GM23338 (cell line): ENCODE measurements around the gene ZNF644. TPM values are rescaled to one million over a fixed set of nuclear protein-coding genes. Genes with fewer than 3 reads are reported as not detected.

ENCODE experiments used
- ATAC-seq: fragments of 200-7000 bp; cut with Tn5 transposase; 3 replicates; pipeline ENCODE4 v1.9.1; 2020
- DNase-seq: peaks from one replicate; pipeline ENCODE4 v3.0.0-alpha.2; 2015; ENCODE audit warnings: low spot score
- H2AFZ ChIP-seq: fragments of 200-600 bp; sonication (generic); 2 replicates; pipeline ENCODE4 v1.8.0; 2016; ENCODE audit warnings: antibody characterized with exemption, mild to moderate bottlenecking, moderate library complexity
- H3F3A ChIP-seq: fragments of 200-600 bp; sonication (generic); replicated peaks from 2 replicates; pipeline ENCODE4 v1.8.0; 2017; ENCODE audit warnings: antibody characterized with exemption, mixed run types, low read depth
- H3K27ac ChIP-seq: fragments of 200-600 bp; sonication (generic); 2 replicates; pipeline ENCODE4 v1.6.1; 2016; ENCODE audit warnings: low read depth
- H3K27me3 ChIP-seq: fragments of 200-600 bp; sonication (generic); 2 replicates; pipeline ENCODE4 v1.8.0; 2016; ENCODE audit warnings: mild to moderate bottlenecking, mixed run types, moderate library complexity; ENCODE audit not compliant: insufficient read depth
- H3K36me3 ChIP-seq: fragments of 200-600 bp; sonication (generic); 2 replicates; pipeline ENCODE4 v1.8.0; 2016; ENCODE audit warnings: mild to moderate bottlenecking; ENCODE audit not compliant: insufficient read depth
- H3K4me1 ChIP-seq: fragments of 200-600 bp; sonication (generic); 2 replicates; pipeline ENCODE4 v1.8.0; 2016; ENCODE audit warnings: mild to moderate bottlenecking, moderate library complexity; ENCODE audit not compliant: insufficient read depth
- H3K4me2 ChIP-seq: fragments of 200-600 bp; sonication (generic); 2 replicates; pipeline ENCODE4 v1.7.1; 2017; ENCODE audit warnings: mixed run types
- H3K4me3 ChIP-seq: fragments of 200-600 bp; sonication (generic); 2 replicates; pipeline ENCODE4 v1.6.1; 2016; ENCODE audit warnings: mixed run types
- H3K79me2 ChIP-seq: fragments of 200-600 bp; sonication (generic); replicated peaks from 2 replicates; pipeline ENCODE4 v1.8.0; 2017; ENCODE audit warnings: mild to moderate bottlenecking; ENCODE audit not compliant: insufficient read depth
- H3K9me2 ChIP-seq: fragments of 200-600 bp; sonication (generic); 2 replicates; pipeline ENCODE4 v1.8.0; 2017; ENCODE audit not compliant: insufficient read depth
- H4K20me1 ChIP-seq: fragments of 200-600 bp; sonication (generic); replicated peaks from 2 replicates; pipeline ENCODE4 v1.8.0; 2017; ENCODE audit warnings: mild to moderate bottlenecking; ENCODE audit not compliant: insufficient read depth
- H3K27ac Mint-ChIP-seq: 2 replicates; pipeline ENCODE4 v1.8.0; 2020; ENCODE audit warnings: inconsistent platforms, mild to moderate bottlenecking, moderate library complexity, mixed read lengths
- H3K27me3 Mint-ChIP-seq: 3 replicates; pipeline ENCODE4 v1.8.0; 2022; ENCODE audit warnings: low read depth, mild to moderate bottlenecking, moderate library complexity, mixed read lengths, inconsistent platforms; ENCODE audit not compliant: insufficient read depth, poor library complexity
- H3K36me3 Mint-ChIP-seq: 3 replicates; pipeline ENCODE4 v1.8.0; 2021; ENCODE audit warnings: low read depth, mild to moderate bottlenecking, inconsistent platforms, moderate library complexity, mixed read lengths
- H3K4me1 Mint-ChIP-seq: 3 replicates; pipeline ENCODE4 v1.8.0; 2020; ENCODE audit warnings: mild to moderate bottlenecking, inconsistent platforms, mixed read lengths
- H3K4me3 Mint-ChIP-seq: 3 replicates; pipeline ENCODE4 v1.8.0; 2021; ENCODE audit warnings: moderate library complexity, mild to moderate bottlenecking, inconsistent platforms, mixed read lengths
- H3K9me3 Mint-ChIP-seq: 3 replicates; pipeline ENCODE4 v1.8.0; 2020; ENCODE audit warnings: moderate library complexity, mild to moderate bottlenecking, inconsistent platforms, mixed read lengths
- CREB1 ChIP-seq: fragments of 250-450 bp; sonication (Bioruptor Pico); IDR thresholded peaks from 2 replicates; pipeline ENCODE4 v1.5.0; 2020; ENCODE audit warnings: low read depth, mild to moderate bottlenecking, moderate library complexity
- ETS1 ChIP-seq: IDR thresholded peaks from 2 replicates; pipeline ENCODE4 v1.6.1; 2016; ENCODE audit warnings: antibody characterized with exemption
- EZH2 ChIP-seq: fragments of 200-600 bp; sonication (generic); IDR thresholded peaks from one replicate; pipeline ENCODE4 v1.8.0; 2017; ENCODE audit warnings: antibody characterized with exemption, mild to moderate bottlenecking, low read depth; ENCODE audit not compliant: unreplicated experiment
- EZH2phosphoT487 ChIP-seq: fragments of 200-600 bp; sonication (generic); IDR thresholded peaks from one replicate; pipeline ENCODE4 v1.8.1; 2018; ENCODE audit warnings: antibody characterized with exemption; ENCODE audit not compliant: unreplicated experiment
- JUNB ChIP-seq: IDR thresholded peaks from one replicate; pipeline ENCODE4 v1.6.1; 2016; ENCODE audit warnings: antibody characterized with exemption; ENCODE audit not compliant: unreplicated experiment
- NANOG ChIP-seq: IDR thresholded peaks from 2 replicates; pipeline ENCODE4 v1.6.1; 2016; ENCODE audit warnings: antibody characterized with exemption, borderline replicate concordance
- POLR2AphosphoS5 ChIP-seq: IDR thresholded peaks from 2 replicates; pipeline ENCODE4 v1.6.1; 2016; ENCODE audit warnings: antibody characterized with exemption, low read depth
- STAT1 ChIP-seq: IDR thresholded peaks from one replicate; pipeline ENCODE4 v1.6.1; 2016; ENCODE audit warnings: antibody characterized with exemption; ENCODE audit not compliant: unreplicated experiment
- ZNF114 ChIP-seq: fragments of 250-450 bp; sonication (Bioruptor Pico); IDR thresholded peaks from 2 replicates; pipeline ENCODE4 v1.5.0; 2020; ENCODE audit warnings: mild to moderate bottlenecking, moderate library complexity
- ZNF462 ChIP-seq: fragments of 250-450 bp; sonication (Bioruptor Pico); IDR thresholded peaks from 2 replicates; pipeline ENCODE4 v1.5.0; 2020; ENCODE audit warnings: mild to moderate bottlenecking, moderate library complexity
- polyA plus RNA-seq: library from polyadenylated mRNA; unstranded; fragments of >200 nt; fragmentation: Nextera tagmentation; extraction: Ambion mirVana; gene quantifications from 2 replicates; pipeline ENCODE4 v1.2.1, GENCODE V29; 2016
- total RNA-seq: library from RNA; depleted of rRNA; stranded (reverse); fragments of >200 nt; shearing (Covaris generic); gene quantifications from 2 replicates; pipeline ENCODE4 v1.2.3, GENCODE V29; 2014

Gene ZNF644
- total and polyA plus RNA-seq, 2 experiments from 2014 or later, result 101 to 103 TPM

DNA sequence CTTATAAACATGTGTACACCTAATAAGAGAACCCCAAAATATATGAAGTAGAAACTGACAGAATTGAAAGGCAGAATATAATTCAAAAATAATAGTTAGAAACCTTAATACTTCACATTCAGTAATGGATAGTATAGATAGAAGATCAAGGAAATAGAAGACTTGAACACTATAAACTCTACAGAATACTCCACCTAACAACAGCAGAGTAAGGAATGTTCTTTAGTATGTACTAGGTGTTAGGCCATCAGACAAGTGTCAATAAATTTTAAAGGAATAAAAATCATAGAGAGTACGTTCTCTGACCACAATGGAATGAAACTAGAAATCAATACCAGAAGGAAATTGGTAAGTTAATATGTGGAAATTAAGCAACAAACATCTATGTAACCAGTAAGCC, 16.6 kb downstream of the ZNF644 start (continued):
- TF ChIP-seq ETS1 (no peak), NANOG (no peak), ZNF462 (no peak), POLR2AphosphoS5 (no peak), CREB1 (CRISPR knock-in tag) (no peak)

DNA sequence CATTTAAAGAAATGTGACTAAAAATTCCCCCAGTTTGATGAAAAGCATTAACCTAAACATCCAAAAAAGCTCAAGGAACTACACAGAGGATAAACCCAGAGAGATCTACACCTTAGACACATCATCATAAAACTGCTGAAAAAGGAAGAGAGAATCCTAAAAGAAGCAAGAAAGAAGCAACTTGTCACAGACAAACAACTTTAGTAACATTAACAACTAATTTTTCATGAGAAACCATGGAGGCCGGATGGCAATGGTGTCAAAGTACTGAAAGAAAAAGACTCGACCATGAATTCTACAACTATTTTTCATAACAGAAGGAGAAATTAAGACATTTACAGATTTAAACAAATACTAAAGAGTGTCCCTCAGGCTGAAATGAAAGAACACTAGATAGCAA, 17.7 kb downstream of the ZNF644 start:
- no peak for DNase-seq
- ATAC-seq, result no peak
- no peaks in the 10 kb centered on the region; the same call in 1 of the 2 replicates for H3F3A ChIP-seq
- no peak overlapping the region for H3K4me3 Mint-ChIP-seq
- 0 out of 2 replicates have a peak, but pooled peaks cover 2% of the 10 kb centered on the region for H3K9me2 ChIP-seq
- H3K4me3 ChIP-seq, result no peak overlapping the region
- no peak overlapping the region for H2AFZ ChIP-seq
- no peak overlapping the region for H3K4me2 ChIP-seq
- H3K27me3 Mint-ChIP-seq, result peaks cover 13% of the 10 kb centered on the region
- H3K9me3 Mint-ChIP-seq, result peaks cover 46% of the 10 kb centered on the region
- no peak overlapping the region for H3K27ac Mint-ChIP-seq
- peaks cover 42% of the 10 kb centered on the region for H4K20me1 ChIP-seq
- peaks cover 100% of the 10 kb centered on the region for H3K79me2 ChIP-seq
- H3K27ac ChIP-seq, result no peak overlapping the region
- peaks cover 26% of the 10 kb centered on the region for H3K4me1 ChIP-seq
- H3K4me1 Mint-ChIP-seq, result peaks cover 22% of the 10 kb centered on the region
- no peaks in the 10 kb centered on the region for H3K27me3 ChIP-seq
- peaks cover 77% of the 10 kb centered on the region for H3K36me3 Mint-ChIP-seq
- peaks cover 12% of the 10 kb centered on the region; the same call in 1 of the 2 replicates for H3K36me3 ChIP-seq
- TF ChIP-seq ZNF114 (no peak), NANOG (no peak), EZH2 (no peak), STAT1 (no peak), JUNB (no peak), EZH2phosphoT487 (no peak), ETS1 (no peak), CREB1 (CRISPR knock-in tag) (no peak), POLR2AphosphoS5 (no peak)
